NCI-H1436 treated with DMSO at 0.1 percent for 48 hours (cell line): ENCODE data around the gene U2AF2.

Experiments
- DNase-seq: peaks from one replicate; lab custom pipeline; 2025; lab: John Stamatoyannopoulos, UW

Gene U2AF2

DNA sequence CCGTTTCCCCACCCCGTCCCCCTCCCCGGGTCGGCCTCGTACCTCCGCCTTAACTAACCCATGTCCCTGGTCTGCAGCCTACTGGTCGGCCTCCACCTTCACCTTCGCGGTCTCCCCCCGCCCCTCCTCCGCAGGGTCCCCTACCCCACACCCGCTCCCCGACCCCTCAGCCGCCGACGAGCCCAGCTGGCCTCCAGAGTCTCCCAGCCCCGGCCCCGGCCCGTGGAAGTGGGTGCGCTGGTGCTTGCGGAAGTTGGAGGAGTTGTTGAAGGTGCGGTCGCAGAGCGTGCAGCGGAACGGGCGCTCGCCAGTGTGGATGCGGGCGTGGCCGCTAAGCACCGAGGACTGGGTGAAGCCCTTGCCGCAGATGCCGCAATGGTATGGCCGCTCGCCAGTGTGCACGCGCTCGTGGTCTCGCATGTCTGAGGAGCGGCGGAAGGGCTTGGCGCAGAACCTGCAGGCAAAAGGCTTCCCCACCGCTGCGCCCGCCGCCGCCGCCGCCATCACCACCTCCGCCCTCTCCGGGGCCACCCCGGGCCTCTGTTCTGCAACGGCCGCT lies 33.1 kb upstream of the U2AF2 start:
- DNase-seq: no peak

- DNase-seq: no peak
Observed at GRCh38 chr19:55622242-55622969, 32.4 kb upstream of the U2AF2 start.

- DNase-seq: no peak
Observed at GRCh38 chr19:55623130-55623529, 31.7 kb upstream of the U2AF2 start.

DNA sequence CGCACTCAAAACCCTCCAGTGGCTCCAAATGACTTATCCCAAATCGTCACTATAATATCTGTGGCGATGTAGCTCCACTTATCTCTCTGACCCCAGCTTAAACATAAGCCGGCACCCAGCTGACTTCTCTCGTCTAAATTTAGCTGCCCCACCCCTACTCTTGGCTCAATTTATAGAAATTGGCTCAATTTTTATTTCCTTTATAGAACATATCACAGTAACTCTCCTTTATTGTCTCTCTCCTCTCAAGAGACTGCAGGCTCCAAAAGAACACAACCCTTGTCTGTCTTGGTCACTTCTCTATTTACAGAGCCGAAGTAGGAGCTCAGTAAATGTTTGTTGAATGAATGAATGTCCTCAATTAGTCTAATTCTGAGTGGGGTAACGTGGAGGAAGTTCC lies 31.3 kb upstream of the U2AF2 start:
- no peak for DNase-seq

DNA sequence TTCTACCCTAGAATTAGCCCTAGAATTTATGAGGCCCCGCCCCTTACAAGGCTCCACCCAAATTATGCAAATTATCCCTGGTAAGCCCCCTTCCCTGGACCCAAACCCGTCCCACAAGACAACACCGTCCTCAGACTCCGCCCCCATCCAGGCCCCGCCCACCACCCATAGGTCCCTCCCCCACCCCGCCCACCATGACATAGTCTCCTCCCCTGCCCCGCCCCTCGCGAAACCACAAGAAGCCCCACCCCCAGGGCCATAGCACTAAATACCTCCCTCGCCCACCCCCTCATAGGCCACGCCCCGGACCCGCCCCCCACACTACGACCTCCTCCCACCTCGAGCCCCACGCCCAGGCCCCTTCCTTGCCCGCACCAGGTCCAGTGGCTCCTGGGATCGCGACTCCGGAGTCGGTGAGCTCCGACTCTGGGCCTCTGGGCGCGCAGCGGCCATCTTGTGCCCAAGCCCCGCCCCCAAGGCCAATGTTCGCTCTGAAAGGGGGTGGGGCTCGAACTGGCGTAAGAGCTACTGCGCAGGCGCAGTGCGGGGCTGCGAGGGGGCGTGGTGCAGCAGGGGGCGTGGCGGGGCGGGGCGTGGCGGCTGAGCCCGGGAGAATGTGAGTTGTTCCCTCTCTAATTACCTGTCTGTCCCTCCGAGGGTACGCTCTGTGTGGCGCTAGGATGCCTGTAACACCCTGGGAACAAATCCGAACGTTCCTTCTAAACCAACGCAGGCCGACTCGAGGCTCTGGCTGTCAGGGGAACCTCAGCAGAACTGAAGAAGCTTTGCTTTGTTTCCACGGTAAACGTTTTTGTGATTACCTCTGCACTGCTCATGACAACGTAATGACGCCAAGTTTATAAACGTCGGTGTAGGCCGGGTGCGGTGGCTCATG lies 30.5 kb upstream of the U2AF2 start, which contains the start of gene ZNF784:
TSS of gene ZNF784 (minus strand) at position 458 of the 895 bp plus-strand sequence. CDS start at position 453, 5 bp downstream.
- DNase-seq: peak; percentile 82

- no peak for DNase-seq
Observed at GRCh38 chr19:55625004-55625326, 29.9 kb upstream of the U2AF2 start.

DNA sequence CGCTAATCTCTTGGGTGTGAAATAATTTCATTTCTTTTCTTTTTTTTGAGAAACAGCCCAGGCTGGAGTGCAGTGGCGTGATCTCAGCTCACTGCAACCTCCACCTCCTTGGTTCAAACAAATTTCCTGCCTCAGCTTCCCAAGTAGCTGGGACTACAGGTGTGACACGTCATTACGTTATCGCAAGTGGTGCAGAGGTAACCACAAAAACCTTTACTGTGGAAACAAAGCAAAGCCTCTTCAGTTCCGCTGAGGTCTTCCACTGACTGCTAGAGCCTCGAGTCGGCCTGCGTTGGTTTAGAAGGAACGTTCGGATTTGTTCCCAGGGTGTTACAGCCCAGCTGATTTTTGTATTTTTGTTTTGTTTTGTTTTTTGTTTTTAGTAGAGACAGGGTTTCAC lies 28.5 kb upstream of the U2AF2 start:
- DNase-seq: no peak

GRCh38 chr19:55632463-55632834 lies 22.4 kb upstream of the U2AF2 start:
- peak; percentile 83 for DNase-seq

- no peak for DNase-seq
Observed at GRCh38 chr19:55633861-55634260, 21.0 kb upstream of the U2AF2 start.

- DNase-seq: no peak
Observed at GRCh38 chr19:55635334-55635717, 19.5 kb upstream of the U2AF2 start.

- no peak for DNase-seq
Observed at GRCh38 chr19:55635856-55636440, 18.9 kb upstream of the U2AF2 start.

DNA sequence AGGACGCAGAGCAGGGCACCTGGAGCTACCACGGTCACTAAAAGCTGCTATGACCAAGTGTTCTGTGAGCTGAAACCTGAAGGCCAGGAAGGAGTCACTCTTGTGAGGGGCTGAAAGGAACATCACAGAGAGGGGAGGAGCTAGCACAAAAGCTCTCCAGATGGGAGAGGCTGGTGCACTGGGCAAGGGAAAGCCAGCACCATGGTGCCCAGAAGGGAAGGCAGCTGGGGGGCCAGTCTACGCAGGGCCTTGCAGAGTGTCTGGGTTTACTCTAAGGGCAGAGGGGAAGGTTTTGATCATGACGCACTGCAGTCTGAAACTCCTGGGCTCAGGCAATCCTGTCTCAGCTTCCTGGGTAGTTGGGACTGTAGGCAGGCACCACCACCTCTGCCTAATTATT lies 18.1 kb upstream of the U2AF2 start:
- DNase-seq: no peak

- no peak for DNase-seq
Observed at GRCh38 chr19:55637534-55637933, 17.3 kb upstream of the U2AF2 start.

GRCh38 chr19:55638864-55639359 lies 15.9 kb upstream of the U2AF2 start:
- no peak for DNase-seq

GRCh38 chr19:55640043-55640576 lies 14.7 kb upstream of the U2AF2 start:
- no peak for DNase-seq

DNA sequence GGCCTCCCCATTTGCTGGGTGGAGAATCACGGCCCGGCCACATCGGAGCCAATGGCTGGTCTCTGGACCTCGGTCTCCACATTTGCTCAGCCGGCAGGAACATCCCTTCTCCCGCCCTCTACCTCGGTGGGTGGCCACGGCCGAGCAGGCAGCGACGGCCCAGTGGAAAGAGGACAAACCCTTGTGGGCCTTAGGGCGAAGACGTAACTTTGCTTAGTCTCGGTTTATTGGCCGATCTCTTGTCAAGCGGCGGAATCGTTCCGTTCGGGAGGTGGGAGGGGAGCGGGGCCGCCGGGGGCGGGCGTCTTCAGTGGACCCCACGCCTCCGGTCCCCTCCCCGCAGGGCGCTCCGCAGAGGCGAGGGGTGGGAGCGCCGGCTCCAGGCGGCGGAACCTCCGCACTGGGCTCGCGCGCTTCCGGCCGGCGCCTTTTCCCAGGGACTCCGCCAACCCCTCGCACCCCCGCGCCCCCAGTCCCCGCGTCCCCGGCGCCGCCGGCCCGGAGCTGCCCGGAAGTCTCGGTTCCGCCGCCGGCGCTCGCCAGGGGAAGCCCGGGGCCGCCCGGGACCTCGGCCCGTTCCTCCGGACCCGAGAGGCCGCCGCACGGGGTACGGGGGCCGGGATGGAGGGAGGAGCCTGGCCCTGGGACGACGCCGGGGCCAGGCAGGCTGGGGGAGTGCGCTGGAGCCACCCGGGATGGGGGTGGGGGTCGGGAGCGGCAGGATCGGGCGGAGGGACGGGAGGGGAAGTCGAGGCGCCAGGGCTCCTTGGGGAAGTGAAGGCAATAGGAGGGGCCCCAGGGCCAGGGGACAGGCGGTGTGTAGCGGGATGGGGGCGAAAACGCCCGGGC lies 14.0 kb upstream of the U2AF2 start, which contains the start of gene ZNF580:
TSS of gene ZNF580 (plus strand) at position 426 of the 849 bp plus-strand sequence. CDS start 1,507 bp downstream, outside the sequence.
- no peak for DNase-seq

- no peak for DNase-seq
Observed at GRCh38 chr19:55641426-55642152, 13.2 kb upstream of the U2AF2 start.

- DNase-seq: no peak
Observed at GRCh38 chr19:55642153-55643002, 12.5 kb upstream of the U2AF2 start.
